Activated CD8-positive, alpha-beta T cell treated with anti-CD3 and anti-CD28 coated beads for 36 hours (primary cell): ENCODE results near the gene METTL24. TPM values are rescaled to one million over a fixed set of nuclear protein-coding genes. Genes with fewer than 3 reads are reported as not detected.

Experiments used
- total RNA-seq, 2 experiments: library from RNA; stranded (reverse); gene quantifications; one replicate each; pipeline ENCODE4 v1.2.3, GENCODE V29; 2021

METTL24 gene
- total RNA-seq, 2 experiments from 2014 or later, result not detected

Other genes starting within 250 kb of the METTL24 start
- gene WASF1, start 178.7 kb downstream of the METTL24 start, total RNA-seq, result 1 to 10 TPM; 4.6 to 4.8 TPM
- 10 to 100 TPM; 25.5 to 26.0 TPM for gene CDC40, start 177.9 kb downstream of the METTL24 start, total RNA-seq
- gene DDO, start 57.2 kb upstream of the METTL24 start, total RNA-seq, result not detected
- gene SLC22A16, start 118.3 kb upstream of the METTL24 start, total RNA-seq, result not detected